ENCODE data around the gene MISP.
"Not testable (repeated sequence)": the region's sequence is repeated elsewhere in the genome, so short reads cannot be mapped to it uniquely, and the experiment has no call there.

Gene MISP

DNA sequence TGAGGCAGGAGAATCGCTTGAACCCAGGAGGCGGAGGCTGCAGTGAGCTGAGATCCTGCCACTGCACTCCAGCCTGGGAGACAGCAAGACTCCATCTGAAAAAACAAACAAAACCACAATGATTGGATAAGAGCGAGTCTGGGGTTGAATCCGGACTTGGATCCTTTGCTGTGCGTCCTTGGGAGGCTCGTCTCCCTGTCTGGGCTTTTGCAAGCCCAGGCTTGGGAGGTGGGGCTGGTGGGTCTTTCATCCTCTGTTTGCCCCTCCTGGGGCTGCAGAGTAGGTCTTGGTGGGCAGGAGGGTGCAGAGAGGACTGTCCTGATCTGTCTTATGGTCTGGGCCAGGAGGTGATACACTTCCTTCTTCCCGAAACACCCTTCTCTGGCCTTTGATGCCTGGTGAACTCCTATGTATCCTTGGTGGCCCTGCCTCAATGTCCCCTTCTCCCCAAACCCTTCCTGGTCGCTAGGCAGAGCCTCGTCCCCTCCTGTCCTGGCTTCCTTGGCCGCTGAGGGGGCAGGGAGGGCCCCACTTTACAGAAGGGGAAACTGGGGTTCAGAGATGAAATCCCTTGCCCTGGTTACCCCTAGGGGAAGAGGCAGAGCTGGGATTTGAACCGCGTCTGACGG lies 25.3 kb upstream of the MISP start:
- DNase-seq = no peak

- no peak for DNase-seq
These were observed 23.6 kb upstream of the MISP start for GRCh38 chr19:726993-727956.

DNA sequence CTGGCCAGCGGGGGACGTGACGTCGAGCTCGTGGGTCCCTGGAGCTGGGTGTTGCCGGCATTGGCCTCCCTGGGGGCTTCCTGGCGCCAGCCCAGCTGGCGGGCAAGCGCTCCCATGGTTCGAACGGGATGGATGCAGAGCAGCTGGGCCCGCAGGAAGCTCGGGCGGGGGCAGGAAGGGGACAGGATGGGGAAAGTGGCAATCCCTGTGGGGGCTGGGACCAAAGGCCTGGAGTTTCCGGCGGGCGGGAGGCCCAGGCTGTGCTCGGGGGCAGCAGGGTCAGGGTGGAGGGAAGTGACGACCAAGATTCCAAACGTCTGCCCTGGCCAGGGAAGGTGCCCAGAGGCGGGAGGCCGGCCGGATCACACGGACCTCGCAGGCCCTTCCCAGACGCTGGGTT lies 22.9 kb upstream of the MISP start:
- no peak for DNase-seq

DNA sequence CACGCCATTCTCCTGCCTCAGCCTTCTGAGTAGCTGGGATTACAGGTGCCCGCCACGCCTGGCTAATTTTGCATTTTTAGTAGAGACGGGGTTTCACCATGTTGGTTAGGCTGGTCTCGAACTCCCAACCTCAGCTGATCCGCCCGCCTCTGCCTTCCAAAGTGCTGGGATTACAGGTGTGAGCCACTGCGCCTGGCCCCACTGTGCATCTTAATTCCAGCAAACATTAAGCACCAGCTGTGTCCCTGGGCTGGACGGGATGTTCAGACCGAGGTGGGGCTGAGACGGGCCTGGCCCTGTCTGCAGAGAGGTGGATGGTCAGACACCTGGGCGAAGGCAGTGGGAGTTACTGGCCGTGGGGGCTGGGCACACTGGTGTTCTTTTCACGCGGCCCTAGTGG lies 21.3 kb upstream of the MISP start:
- not testable (repeated sequence) for DNase-seq

DNA sequence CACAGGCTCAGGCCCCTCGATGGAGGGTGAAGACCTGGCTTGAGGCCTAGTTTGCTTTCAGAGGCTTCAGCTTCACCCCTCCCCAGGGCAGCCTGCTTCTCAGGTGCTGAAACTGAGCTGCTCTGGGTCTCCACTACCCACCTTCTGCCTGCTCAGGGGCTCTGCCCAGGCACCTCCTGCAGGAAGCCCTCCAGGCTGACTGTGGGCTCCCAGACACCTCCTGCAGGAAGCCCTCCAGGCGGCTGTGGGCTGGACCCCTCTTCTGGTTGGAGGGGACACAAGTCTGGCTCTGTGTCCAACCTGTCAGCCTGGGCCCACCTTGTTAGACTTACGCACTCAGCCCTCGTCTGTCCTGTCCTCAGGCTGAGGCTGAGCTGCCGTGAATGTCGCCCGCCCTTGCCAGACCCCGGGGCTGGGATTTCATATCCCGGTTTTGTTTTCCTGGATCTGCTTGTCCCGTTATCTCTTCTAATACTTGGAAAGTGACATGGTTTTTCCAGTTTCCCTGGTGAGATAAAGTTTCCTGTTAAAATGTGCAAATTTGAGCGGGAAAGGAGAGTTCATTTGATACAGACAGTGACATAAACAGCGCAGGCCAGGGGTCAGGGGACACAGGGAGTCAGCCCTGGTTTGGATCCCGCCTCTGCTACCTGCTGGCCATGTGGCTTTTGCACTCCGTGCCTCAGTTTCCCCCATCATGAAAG lies 20.8 kb upstream of the MISP start:
- DNase-seq = no peak

- no peak for DNase-seq
These were observed 19.9 kb upstream of the MISP start for GRCh38 chr19:731000-731399.

DNA sequence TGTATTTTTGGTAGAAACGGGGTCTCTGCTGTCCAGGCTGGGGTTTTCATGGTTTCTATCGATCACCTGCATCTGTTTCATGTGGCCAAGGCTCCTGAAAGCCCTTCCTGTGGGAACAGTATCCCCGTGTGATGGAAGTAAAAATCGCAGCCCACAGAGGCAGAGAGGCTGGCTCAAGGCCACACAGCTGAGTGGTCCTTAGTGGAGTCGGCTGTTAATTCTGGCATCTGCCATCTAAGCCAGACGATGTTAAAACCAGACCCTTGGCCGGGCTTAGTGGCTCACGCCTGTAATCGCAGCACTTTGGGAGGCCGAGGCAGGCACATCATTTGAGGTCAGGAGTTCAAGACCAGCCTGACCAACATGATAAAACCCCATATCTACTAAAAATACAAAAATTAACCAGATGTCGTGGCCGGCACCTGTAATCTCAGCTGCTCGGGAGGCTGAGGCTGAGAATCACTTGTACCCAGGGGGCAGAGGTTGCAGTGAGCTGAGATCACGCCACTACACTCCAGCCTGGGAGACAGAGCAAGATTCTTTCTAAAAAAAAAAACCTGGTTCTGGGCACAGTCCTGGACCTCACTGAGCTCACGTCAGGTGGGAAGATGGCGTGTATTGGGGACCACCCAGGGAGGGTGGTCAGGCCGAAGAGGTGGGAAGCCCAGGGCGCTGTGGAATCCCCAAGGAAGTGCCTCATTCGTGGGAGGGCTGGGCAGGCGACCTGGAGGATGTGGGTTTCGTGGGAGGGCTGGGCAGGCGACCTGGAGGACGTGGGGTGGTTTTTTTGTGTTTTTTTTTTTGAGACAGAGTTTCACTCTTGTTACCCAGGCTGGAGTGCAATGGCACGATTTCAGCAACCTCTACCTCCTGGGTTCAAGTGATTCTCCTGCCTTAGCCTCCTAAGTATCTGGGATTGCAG lies 18.5 kb upstream of the MISP start:
- DNase-seq = no peak

GRCh38 chr19:734716-735115 lies 16.2 kb upstream of the MISP start:
- DNase-seq = no peak

- DNase-seq = no peak
These were observed 14.8 kb upstream of the MISP start for GRCh38 chr19:736125-736524.

DNA sequence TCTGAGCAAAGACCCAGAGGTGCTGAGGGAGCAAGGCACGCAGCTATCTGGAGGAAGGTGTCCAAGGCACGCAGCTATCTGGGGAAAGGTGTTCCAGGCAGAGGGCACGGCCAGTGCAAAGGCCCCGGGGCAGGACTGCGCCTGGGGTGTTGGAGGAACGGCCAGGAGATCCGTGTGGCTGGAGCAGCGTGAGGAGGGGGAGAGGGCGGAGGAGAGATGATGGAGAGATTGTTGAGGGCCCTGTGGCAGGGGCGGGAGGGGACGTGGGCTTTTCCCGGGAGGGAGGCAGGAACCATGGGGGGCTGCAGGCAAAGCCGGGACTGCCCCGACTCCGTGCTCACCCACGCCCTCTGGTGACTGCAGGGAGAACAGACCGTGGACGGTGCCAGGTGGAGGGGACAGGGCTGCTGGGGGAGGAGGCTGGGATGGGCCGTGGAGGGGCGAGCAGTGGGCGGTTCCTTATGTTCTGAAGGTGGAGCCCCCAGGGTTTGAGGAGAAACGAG lies 13.3 kb upstream of the MISP start:
- peak in 1 of 2 experiments; percentile 21 for DNase-seq

GRCh38 chr19:738509-739128 lies 12.3 kb upstream of the MISP start:
- no peak for DNase-seq

DNA sequence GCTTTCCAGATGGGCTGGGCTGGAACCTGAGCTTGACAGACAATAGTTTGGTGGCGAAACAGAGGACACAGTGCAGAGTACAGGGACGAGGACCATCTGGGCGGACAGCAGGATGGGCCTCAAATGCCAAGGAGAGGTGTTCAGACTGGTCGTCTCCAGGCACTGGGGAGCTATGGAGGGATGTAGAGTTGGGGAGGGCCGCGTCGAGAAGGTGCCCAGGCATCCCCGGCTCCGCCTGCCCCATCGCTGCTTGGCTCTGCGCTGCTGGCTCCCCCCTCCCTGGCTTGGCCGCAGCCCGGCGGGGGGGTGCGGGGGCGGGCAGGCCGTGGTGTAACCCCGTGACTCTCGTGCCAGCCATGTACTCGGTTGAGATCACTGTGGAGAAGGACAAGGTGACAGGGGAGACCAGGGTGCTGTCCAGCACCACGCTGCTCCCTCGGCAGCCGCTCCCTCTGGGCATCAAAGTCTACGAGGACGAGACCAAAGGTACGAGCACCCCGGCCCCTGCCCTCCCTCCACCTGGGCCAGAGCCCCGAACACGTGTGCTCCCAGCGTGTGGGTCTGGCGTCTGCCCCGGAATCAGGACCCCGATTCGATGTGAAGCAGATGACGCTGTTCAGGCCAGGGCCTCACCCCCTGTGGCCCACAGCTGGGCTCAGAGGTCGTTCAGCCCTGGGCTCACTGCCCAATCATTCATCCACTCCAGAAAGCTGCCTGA lies 10.8 kb upstream of the MISP start:
- no peak for DNase-seq

DNA sequence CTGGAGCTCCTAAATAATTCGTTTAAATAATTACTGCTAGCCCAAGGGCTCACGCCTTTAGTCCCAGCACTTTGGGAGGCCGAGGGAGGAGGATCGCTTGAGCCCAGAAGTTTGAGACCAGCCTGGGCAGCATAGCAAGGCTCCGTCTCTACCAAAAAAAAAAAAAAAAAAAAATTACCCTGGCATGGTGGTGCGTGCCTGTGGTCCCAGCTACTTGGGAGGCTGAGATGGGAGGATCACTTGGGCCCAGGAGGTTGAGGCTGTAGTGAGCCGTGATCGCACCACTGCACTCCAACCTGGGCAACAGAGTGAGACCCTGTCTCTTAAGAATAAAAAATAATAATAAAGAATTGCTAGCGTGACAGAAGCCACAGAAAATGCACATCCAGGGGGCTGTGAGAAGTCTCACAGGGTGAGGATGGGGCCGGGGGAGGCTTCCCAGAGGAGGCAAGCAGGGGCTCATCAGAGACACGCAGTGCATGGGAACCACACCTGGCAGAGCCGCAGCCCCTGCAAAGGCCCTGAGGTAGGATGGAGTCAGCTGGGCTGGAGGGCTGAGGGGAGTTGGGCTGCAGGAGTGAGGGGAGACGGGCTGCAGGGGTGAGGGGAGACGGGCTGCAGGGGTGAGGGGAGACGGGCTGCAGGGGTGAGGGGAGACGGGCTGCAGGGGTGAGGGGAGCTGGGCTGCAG lies 10.0 kb upstream of the MISP start:
- not testable (repeated sequence) for DNase-seq

- peak in 1 of 2 experiments; percentile 58 for DNase-seq
These were observed 9.3 kb upstream of the MISP start for GRCh38 chr19:741506-742131.

DNA sequence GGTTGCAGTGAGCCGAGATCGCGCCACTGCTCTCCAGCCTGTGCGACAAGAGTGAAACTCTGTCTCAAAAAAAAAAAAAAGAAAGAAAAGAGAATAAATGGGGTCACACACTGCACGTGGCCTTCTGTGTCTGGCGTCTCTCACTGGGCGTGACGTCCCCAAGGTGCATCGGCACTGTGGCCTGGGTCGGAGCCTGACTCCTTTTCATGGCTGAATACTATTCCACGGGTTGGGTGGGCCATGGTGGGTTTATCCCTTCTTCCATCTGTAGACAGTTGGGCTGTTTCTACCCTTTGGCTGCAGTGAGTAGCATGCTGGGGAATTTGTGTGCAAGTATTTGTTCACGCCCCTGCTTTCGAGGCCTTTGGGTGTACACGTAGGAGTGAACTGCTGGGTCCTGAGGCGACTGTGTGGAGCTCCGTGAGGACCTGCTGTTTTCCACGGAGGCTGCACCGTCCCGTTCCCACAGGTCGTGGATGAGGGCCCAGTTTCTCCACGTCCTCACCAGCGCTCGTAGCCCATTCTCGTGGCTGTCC lies 8.3 kb upstream of the MISP start:
- DNase-seq = no peak

DNA sequence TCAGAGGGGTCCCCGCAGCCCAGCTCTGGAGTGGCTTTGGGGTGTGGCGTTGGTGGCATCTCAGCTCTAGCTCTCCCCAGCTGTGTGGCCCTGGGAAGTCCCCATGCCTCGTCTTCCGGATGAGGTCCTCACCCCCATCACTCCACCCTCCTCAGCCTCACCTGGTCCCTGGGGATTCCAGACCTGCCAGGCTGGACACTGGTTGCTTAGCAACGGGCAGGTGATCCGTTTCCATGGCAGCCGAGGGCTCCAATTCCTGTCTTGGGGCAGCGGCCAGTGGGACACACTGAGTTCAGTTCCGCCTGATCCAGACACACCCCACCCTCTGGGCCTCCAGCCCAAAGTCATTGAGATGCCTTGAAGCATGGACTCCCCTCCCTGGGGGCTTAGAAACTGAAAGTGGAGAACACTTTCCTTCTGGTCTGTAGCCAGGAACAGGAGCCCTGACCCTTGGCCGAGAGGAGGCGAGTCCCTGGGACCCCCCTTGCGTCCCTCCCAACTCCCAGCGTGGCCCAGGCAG lies 7.7 kb upstream of the MISP start:
- no peak for DNase-seq

GRCh38 chr19:745138-745537 lies 5.8 kb upstream of the MISP start:
- not testable (repeated sequence) for DNase-seq

DNA sequence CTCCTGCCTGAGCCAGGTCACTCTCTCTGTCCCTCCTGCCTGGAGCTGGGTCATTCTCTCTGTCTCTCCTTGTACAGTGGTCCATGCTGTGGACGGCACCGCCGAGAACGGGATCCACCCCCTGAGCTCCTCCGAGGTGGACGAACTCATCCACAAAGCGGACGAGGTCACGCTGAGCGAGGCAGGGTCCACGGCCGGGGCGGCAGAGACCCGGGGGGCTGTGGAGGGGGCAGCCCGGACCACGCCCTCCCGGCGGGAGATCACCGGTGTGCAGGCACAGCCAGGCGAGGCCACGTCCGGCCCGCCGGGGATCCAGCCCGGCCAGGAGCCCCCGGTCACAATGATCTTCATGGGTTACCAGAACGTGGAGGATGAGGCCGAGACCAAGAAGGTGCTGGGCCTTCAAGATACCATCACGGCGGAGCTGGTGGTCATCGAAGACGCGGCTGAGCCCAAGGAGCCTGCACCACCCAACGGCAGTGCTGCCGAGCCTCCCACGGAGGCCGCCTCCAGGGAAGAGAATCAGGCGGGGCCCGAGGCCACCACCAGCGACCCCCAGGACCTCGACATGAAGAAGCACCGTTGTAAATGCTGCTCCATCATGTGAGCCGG lies 4.6 kb upstream of the MISP start:
- no peak for DNase-seq

- DNase-seq = no peak
These were observed 4.0 kb upstream of the MISP start for GRCh38 chr19:746956-747355.

Data from SW 1271 (cell line).